Endothelial cell of umbilical vein (primary cell): Measurements from ENCODE around the gene GPD1. TPM values are rescaled to one million over a fixed set of nuclear protein-coding genes. Genes with fewer than 3 reads are reported as not detected.

Source experiments
- BruUV-seq: library from RNA; stranded (reverse); fragments of 400-500 nt; replicated peaks from 2 replicates; lab custom pipeline; 2021; lab: Mats Ljungman, UMichigan
- CTCF ChIA-PET: fragments of 300-600, 350-600 bp; sonication (Branson Sonifier 250); formaldehyde crosslinking; loops from one replicate; lab custom pipeline; 2021; ENCODE audit warnings: antibody characterized with exemption, inconsistent platforms; lab: Charles Lee
- POLR2A ChIA-PET: fragments of 300-600, 350-600 bp; sonication (Branson Sonifier 250); formaldehyde crosslinking; loops from one replicate; lab custom pipeline; 2021; ENCODE audit warnings: antibody characterized with exemption, inconsistent platforms; lab: Charles Lee
- DNase-seq: peaks from one replicate; pipeline ENCODE4 v3.0.0-alpha.2; 2011; ENCODE audit warnings: low read depth, low spot score
- FAIRE-seq: peaks from 2 replicates; lab custom pipeline; 2011; peaks lifted over from hg19 to GRCh38; lab: Jason Lieb, UNC
- H2AFZ ChIP-seq: 2 replicates; pipeline ENCODE4 v1.6.0; 2012; ENCODE audit warnings: low read depth, low read length, control low read depth, inconsistent platforms
- H3K27ac ChIP-seq: 2 replicates; pipeline ENCODE4 v1.5.1; 2011; ENCODE audit warnings: low read depth, mild to moderate bottlenecking, control low read depth, low read length, moderate library complexity; ENCODE audit not compliant: insufficient read depth
- H3K27me3 ChIP-seq, 2 experiments: 2 replicates each; pipeline versions ENCODE4 v1.6.0 to v1.6.1; 2011; ENCODE audit warnings: low read length in 2 of 2, mixed read lengths in 1 of 2; ENCODE audit not compliant: control insufficient read depth in 2 of 2, insufficient read depth in 2 of 2
- H3K36me3 ChIP-seq, 2 experiments: 2 replicates in 1 of 2; 3 replicates in 1 of 2; pipeline ENCODE4 v1.5.1; 2011; ENCODE audit warnings: low read length in 2 of 2, mild to moderate bottlenecking in 1 of 2, moderate library complexity in 1 of 2; ENCODE audit not compliant: control insufficient read depth in 2 of 2, insufficient read depth in 2 of 2; ENCODE audit errors: extremely low read depth in 1 of 2
- H3K4me1 ChIP-seq: 3 replicates; pipeline ENCODE4 v1.5.1; 2011; ENCODE audit warnings: mild to moderate bottlenecking, low read length; ENCODE audit not compliant: control insufficient read depth, insufficient read depth; ENCODE audit errors: extremely low read depth
- H3K4me2 ChIP-seq: 2 replicates; pipeline ENCODE4 v1.6.1; 2011; ENCODE audit warnings: low read length, control low read depth, mixed read lengths; ENCODE audit not compliant: insufficient read depth
- H3K4me3 ChIP-seq, 3 experiments: fragments of 200-600 bp in 1 of 3; sonication (generic), shearing (Covaris generic) in 1 of 3; replicated peaks in 1 of 3; 2 replicates each; pipeline ENCODE4 v1.5.1; 2011 to 2016; ENCODE audit warnings: control low read depth in 3 of 3, low read length in 3 of 3, mild to moderate bottlenecking in 2 of 3, inconsistent platforms in 1 of 3, low read depth in 1 of 3, moderate library complexity in 1 of 3; ENCODE audit not compliant: insufficient read depth in 1 of 3
- H3K79me2 ChIP-seq: 2 replicates; pipeline ENCODE4 v1.6.0; 2012; ENCODE audit warnings: low read length, inconsistent platforms; ENCODE audit not compliant: control insufficient read depth, insufficient read depth
- H3K9ac ChIP-seq: replicated peaks from 2 replicates; pipeline ENCODE3; 2011; ENCODE audit warnings: low read length, control low read depth; ENCODE audit not compliant: insufficient read depth; ENCODE audit errors: extremely low read depth
- H3K9me1 ChIP-seq: replicated peaks from 3 replicates; pipeline ENCODE4 v1.6.0; 2011; ENCODE audit warnings: mild to moderate bottlenecking, low read length; ENCODE audit not compliant: control insufficient read depth, insufficient read depth; ENCODE audit errors: extremely low read depth
- H3K9me3 ChIP-seq: replicated peaks from 2 replicates; pipeline ENCODE4 v1.5.1; 2012; ENCODE audit warnings: low read length, inconsistent platforms; ENCODE audit not compliant: control insufficient read depth, insufficient read depth
- H4K20me1 ChIP-seq: replicated peaks from 2 replicates; pipeline ENCODE3; 2011; ENCODE audit warnings: mild to moderate bottlenecking, low read length; ENCODE audit not compliant: control insufficient read depth, insufficient read depth; ENCODE audit errors: extremely low read depth
- CTCF ChIP-seq, 2 donors: IDR thresholded peaks; 1 replicate in 1 of 2; 2 replicates in 1 of 2; pipeline ENCODE4 v1.5.1; 2011; ENCODE audit warnings: low read length in 2 of 2, mild to moderate bottlenecking in 2 of 2, moderate library complexity in 2 of 2, control low read depth in 1 of 2, inconsistent platforms in 1 of 2, low read depth in 1 of 2; ENCODE audit not compliant: insufficient read depth in 1 of 2; ENCODE audit errors: extremely low read depth in 1 of 2
- EZH2 ChIP-seq: IDR thresholded peaks from 2 replicates; pipeline ENCODE4 v1.6.1; 2012; ENCODE audit warnings: borderline replicate concordance, low read depth, mild to moderate bottlenecking, moderate library complexity, low read length, inconsistent platforms; ENCODE audit not compliant: severe bottlenecking
- FOS ChIP-seq: IDR thresholded peaks from 2 replicates; pipeline ENCODE4 v1.6.1; 2011; ENCODE audit warnings: mild to moderate bottlenecking, low read length, moderate library complexity, borderline replicate concordance; ENCODE audit not compliant: insufficient read depth
- GATA2 ChIP-seq: IDR thresholded peaks from 2 replicates; pipeline ENCODE4 v1.7.0; 2011; ENCODE audit warnings: low read depth, mild to moderate bottlenecking, moderate library complexity, mixed read lengths, low read length; ENCODE audit not compliant: insufficient read length, insufficient read depth
- JUN ChIP-seq: IDR thresholded peaks from 2 replicates; pipeline ENCODE4 v1.6.1; 2011; ENCODE audit warnings: borderline replicate concordance, low read depth; ENCODE audit not compliant: insufficient read length, insufficient read depth
- MAX ChIP-seq: IDR thresholded peaks from 2 replicates; pipeline ENCODE4 v1.6.1; 2011; ENCODE audit not compliant: insufficient read depth, insufficient read length
- MYC ChIP-seq: IDR thresholded peaks from one replicate; pipeline ENCODE4 v1.6.1; 2011; ENCODE audit warnings: mild to moderate bottlenecking, low read depth, low read length
- POLR2A ChIP-seq: IDR thresholded peaks from 2 replicates; pipeline ENCODE4 v1.6.1; 2012; ENCODE audit warnings: low read depth, mild to moderate bottlenecking, control low read depth, low read length
- POLR2AphosphoS5 ChIP-seq: IDR thresholded peaks from 2 replicates; pipeline ENCODE4 v1.6.1; 2012; ENCODE audit warnings: low read depth, mild to moderate bottlenecking, control low read depth, low read length, moderate library complexity; ENCODE audit not compliant: insufficient read depth
- dilution Hi-C: fragments of 300-500 bp; cut with MboI; formaldehyde crosslinking; loops from one replicate; pipeline ENCODE4 v1.15.0; 2019; ENCODE audit warnings: low sequenced_read_pairs; ENCODE audit not compliant: extremely low pct_ligation_motif_present
- intact Hi-C: fragments of 100-400 bp; cut with micrococcal nuclease; formaldehyde crosslinking; loops from one replicate; pipeline ENCODE4 v1.10.0; 2022
- polyA plus RNA-seq, 4 experiments: library from polyadenylated mRNA; depleted of rRNA in 3 of 4; stranded (reverse) in 3 of 4; unstranded in 1 of 4; fragments of >200 nt; gene quantifications; 2 replicates each; pipeline versions ENCODE4 v1.2.1 to v1.2.3, GENCODE V29; 2011 to 2012; ENCODE audit warnings: missing spikeins in 1 of 4
- total RNA-seq: library from RNA; stranded (reverse); gene quantifications from 2 replicates; pipeline ENCODE4 v1.2.3, GENCODE V29; 2021

The GPD1 gene
- total and polyA plus RNA-seq, 2 donors (not counting 3 experiments of a cell fraction or from before 2014, with no cell fraction given), result 0.07 TPM; not detected in 1

GRCh38 chr12:50105913-50106450 is 2.2 kb downstream of the GPD1 start:
- Histone ChIP-seq H2AFZ (no peak overlapping the region), H3K9ac (no peak overlapping the region), H3K9me1 (no peaks in the 10 kb centered on the region), H3K4me3 (no peak overlapping the region), H3K4me2 (no peak overlapping the region), H4K20me1 (no peaks in the 10 kb centered on the region), H3K27me3 (no peaks in the 10 kb centered on the region), H3K36me3 (no peaks in the 10 kb centered on the region), H3K79me2 (no peaks in the 10 kb centered on the region), H3K27ac (no peak overlapping the region), H3K9me3 (no peaks in the 10 kb centered on the region), H3K4me1 (peaks cover 4% of the 10 kb centered on the region)
- intact Hi-C loops, result no loop called here
- ChIA-PET POLR2A (no interaction called here), CTCF (interaction anchor here (1.3 to 1.5 kb wide), 2 partner anchors 21 to 70 kb away, joined by 4 read pairs; partner anchors contain the start of gene SMARCD1)
- TF ChIP-seq MYC (no peak), POLR2AphosphoS5 (no peak), JUN (no peak), CTCF (IDR thresholded peaks at IDR 0.05; ENCODE audit: extremely low read depth in 1 of 2, insufficient read depth in 1 of 2, low read depth in 1 of 2, low read length in 2 of 2) (no peak), GATA2 (no peak), POLR2A (no peak), MAX (no peak), FOS (no peak), EZH2 (no peak)
- no peak for DNase-seq
- FAIRE-seq, result no peak
- no TSS peak for BruUV-seq
- dilution Hi-C loops, result no loop called here
